Panc1 (cell line): ENCODE measurements around the gene WDFY2.

ENCODE experiments used
- POLR2AphosphoS5 ChIP-seq: IDR thresholded peaks from 2 replicates; pipeline ENCODE4 v1.6.1; 2012; ENCODE audit warnings: mild to moderate bottlenecking, low read depth, low read length, moderate library complexity
- SIN3A ChIP-seq: IDR thresholded peaks from 2 replicates; pipeline ENCODE4 v1.6.1; 2012; ENCODE audit warnings: low read depth, mild to moderate bottlenecking, low read length, moderate library complexity, borderline replicate concordance; ENCODE audit not compliant: insufficient read depth
- TF ChIP-seq, protein P1 (sequence below): fragments of 450-650 bp; IDR thresholded peaks from 2 replicates; pipeline ENCODE4 v1.5.1; 2017; ENCODE audit warnings: mild to moderate bottlenecking

DNA sequence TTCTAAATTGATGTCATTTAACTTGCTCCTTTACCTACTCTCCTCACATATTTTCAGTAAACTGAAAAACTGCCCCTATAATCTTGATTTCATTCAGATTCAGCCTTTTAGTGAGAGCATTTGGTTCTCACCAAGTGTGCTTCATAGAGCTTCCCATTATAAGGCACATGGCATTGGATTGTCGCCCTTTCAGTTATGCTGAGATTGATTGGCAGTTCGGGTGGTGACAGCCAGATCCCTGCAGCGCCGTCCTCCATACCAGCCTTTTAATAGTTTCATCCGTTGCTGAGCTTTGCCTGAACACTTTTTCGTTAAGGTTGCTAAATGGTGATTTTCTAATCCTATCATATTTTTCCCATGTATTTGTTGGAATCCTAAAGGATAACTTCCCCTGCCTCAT is 139.3 kb downstream of the WDFY2 start:
- TF ChIP-seq, protein P1, sequence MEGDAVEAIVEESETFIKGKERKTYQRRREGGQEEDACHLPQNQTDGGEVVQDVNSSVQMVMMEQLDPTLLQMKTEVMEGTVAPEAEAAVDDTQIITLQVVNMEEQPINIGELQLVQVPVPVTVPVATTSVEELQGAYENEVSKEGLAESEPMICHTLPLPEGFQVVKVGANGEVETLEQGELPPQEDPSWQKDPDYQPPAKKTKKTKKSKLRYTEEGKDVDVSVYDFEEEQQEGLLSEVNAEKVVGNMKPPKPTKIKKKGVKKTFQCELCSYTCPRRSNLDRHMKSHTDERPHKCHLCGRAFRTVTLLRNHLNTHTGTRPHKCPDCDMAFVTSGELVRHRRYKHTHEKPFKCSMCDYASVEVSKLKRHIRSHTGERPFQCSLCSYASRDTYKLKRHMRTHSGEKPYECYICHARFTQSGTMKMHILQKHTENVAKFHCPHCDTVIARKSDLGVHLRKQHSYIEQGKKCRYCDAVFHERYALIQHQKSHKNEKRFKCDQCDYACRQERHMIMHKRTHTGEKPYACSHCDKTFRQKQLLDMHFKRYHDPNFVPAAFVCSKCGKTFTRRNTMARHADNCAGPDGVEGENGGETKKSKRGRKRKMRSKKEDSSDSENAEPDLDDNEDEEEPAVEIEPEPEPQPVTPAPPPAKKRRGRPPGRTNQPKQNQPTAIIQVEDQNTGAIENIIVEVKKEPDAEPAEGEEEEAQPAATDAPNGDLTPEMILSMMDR = no peak
- TF ChIP-seq POLR2AphosphoS5 (no peak), SIN3A (no peak)
